ENCODE results near the gene SAMD13.

DNA sequence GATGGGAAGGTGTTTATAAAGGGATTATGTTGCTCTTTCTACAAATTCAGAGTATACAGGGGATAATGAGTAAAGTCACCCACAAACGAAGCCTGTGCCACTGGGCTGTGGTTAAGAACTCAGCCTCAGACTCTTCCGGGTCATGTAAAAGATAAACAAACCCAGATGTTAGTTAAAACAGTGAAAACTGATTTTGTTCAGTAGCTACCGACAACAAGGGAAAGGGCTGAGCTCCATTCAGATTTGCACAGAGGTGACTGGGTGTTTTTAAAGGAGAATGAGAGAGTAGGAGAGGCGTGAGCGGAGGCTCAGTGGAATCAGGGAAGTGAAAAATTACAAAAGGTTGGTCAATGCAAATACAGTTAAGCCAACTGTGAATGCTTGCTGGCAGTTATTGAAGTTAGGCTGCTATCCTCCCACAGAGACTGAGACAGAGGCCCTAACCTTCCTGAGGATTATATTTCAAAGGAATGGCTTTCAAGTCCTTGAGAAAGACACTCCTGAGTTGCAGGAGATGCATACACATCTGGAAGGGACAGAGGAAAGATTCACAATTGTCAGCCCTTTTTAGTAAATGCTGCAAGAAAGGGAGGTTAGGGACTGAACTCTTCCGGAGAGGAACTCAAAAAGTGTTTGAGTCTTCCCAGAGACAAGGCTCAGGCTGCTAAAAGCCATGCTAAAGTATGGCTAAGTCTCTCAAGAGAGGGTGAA, 29.9 kb upstream of the SAMD13 start:
- TF ChIP-seq, protein P1, sequence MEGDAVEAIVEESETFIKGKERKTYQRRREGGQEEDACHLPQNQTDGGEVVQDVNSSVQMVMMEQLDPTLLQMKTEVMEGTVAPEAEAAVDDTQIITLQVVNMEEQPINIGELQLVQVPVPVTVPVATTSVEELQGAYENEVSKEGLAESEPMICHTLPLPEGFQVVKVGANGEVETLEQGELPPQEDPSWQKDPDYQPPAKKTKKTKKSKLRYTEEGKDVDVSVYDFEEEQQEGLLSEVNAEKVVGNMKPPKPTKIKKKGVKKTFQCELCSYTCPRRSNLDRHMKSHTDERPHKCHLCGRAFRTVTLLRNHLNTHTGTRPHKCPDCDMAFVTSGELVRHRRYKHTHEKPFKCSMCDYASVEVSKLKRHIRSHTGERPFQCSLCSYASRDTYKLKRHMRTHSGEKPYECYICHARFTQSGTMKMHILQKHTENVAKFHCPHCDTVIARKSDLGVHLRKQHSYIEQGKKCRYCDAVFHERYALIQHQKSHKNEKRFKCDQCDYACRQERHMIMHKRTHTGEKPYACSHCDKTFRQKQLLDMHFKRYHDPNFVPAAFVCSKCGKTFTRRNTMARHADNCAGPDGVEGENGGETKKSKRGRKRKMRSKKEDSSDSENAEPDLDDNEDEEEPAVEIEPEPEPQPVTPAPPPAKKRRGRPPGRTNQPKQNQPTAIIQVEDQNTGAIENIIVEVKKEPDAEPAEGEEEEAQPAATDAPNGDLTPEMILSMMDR (IDR thresholded peaks at IDR 0.05), result no peak
- no peak for TF ChIP-seq POLR2AphosphoS5 (IDR thresholded peaks at IDR 0.05)
- TF ChIP-seq POLR2A (IDR thresholded peaks at IDR 0.05), result no peak
